Measurements from ENCODE around the gene PIMREG. TPM values are rescaled to one million over a fixed set of nuclear protein-coding genes. Genes with fewer than 3 reads are reported as not detected.
A peak's percentile ranks its signal among the peaks of the same experiment; 100 is the strongest.

Gene PIMREG
- total RNA-seq, 1 experiment from 2014 or later, result 41.2 TPM

- no TSS peak for BruUV-seq (replicated peaks)
- in situ Hi-C loops (cut with HindIII; ENCODE audit: low pct_unique_long_range_greater_than_20kb, low sequenced_read_pairs) (no loop called here), intact Hi-C loops (cut with micrococcal nuclease; ENCODE audit: unreplicated experiment) (no loop called here)
- Histone ChIP-seq H3K9me3 (ENCODE audit: control insufficient read depth, insufficient read depth, low read depth, low read length) (no peaks in the 10 kb centered on the region), H3K27ac (ENCODE audit: low read length) (no peak overlapping the region), H3K27me3 (ENCODE audit: control insufficient read depth, insufficient read depth, low read length) (peaks cover 3% of the 10 kb centered on the region; the same call in 1 of the 2 replicates), H3K4me3 (ENCODE audit: low read depth in 2 of 2, low read length in 2 of 2) (no peak overlapping the region), H3K4me1 (ENCODE audit: control insufficient read depth, insufficient read depth, low read length) (no peaks in the 10 kb centered on the region), H3K36me3 (ENCODE audit: control insufficient read depth, insufficient read depth, low read length) (no peaks in the 10 kb centered on the region)
- no peak for TF ChIP-seq TCF7L2 (IDR thresholded peaks at IDR 0.05; ENCODE audit: low read depth, low read length)
- no peak for TF ChIP-seq REST (IDR thresholded peaks at IDR 0.05; ENCODE audit: insufficient read depth in 1 of 2, low read depth in 2 of 2, low read length in 1 of 2)
- no peak for ATAC-seq
- no peak for DNase-seq (ENCODE audit: low read depth, low spot score)
- ChIA-PET CTCF (no interaction called here), POLR2A (no interaction called here)
Observed at GRCh38 chr17:6408735-6409134, 35.5 kb upstream of the PIMREG start.

DNA sequence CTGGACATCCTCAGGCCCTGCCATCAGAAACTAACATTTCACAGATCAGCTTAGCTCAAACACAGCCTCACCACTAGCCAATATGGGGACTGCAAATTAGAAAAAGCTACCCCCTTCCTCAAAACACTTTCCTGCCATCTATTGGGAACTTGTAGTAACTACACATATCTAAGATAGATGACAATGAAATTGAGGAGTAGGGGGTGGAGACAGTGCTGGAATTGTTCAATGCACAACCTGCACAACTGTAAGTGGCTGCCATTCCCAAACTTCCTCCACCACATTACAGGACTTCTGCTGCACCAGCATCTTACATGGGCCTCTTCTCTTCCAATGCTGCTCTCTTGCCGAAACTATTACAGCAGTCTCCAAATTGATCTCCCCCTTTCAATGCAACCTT is 31.2 kb upstream of the PIMREG start:
- Histone ChIP-seq H3K36me3 (ENCODE audit: control insufficient read depth, insufficient read depth, low read length) (no peaks in the 10 kb centered on the region), H3K27ac (ENCODE audit: low read length) (no peak overlapping the region), H3K4me1 (ENCODE audit: control insufficient read depth, insufficient read depth, low read length) (no peaks in the 10 kb centered on the region), H3K4me3 (ENCODE audit: low read depth in 2 of 2, low read length in 2 of 2) (no peak overlapping the region), H3K9me3 (ENCODE audit: control insufficient read depth, insufficient read depth, low read depth, low read length) (no peaks in the 10 kb centered on the region), H3K27me3 (ENCODE audit: control insufficient read depth, insufficient read depth, low read length) (no peaks in the 10 kb centered on the region)
- ChIA-PET POLR2A (no interaction called here), CTCF (interaction anchor here (0.6 kb wide), 1 partner anchor 821 kb away, joined by 3 read pairs; no protein-coding TSS in a partner anchor)
- ATAC-seq (peak; percentile 80), DNase-seq (ENCODE audit: low read depth, low spot score) (peak; percentile 27)
- in situ Hi-C loops (cut with HindIII; ENCODE audit: low pct_unique_long_range_greater_than_20kb, low sequenced_read_pairs) (no loop called here), intact Hi-C loops (cut with micrococcal nuclease; ENCODE audit: unreplicated experiment) (no loop called here)
- TF ChIP-seq, protein P1, sequence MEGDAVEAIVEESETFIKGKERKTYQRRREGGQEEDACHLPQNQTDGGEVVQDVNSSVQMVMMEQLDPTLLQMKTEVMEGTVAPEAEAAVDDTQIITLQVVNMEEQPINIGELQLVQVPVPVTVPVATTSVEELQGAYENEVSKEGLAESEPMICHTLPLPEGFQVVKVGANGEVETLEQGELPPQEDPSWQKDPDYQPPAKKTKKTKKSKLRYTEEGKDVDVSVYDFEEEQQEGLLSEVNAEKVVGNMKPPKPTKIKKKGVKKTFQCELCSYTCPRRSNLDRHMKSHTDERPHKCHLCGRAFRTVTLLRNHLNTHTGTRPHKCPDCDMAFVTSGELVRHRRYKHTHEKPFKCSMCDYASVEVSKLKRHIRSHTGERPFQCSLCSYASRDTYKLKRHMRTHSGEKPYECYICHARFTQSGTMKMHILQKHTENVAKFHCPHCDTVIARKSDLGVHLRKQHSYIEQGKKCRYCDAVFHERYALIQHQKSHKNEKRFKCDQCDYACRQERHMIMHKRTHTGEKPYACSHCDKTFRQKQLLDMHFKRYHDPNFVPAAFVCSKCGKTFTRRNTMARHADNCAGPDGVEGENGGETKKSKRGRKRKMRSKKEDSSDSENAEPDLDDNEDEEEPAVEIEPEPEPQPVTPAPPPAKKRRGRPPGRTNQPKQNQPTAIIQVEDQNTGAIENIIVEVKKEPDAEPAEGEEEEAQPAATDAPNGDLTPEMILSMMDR (IDR thresholded peaks at IDR 0.05), result peak; percentile 73
- no peak for TF ChIP-seq SIN3A (IDR thresholded peaks at IDR 0.05; ENCODE audit: borderline replicate concordance, insufficient read depth, low read depth, low read length)
- no TSS peak for BruUV-seq (replicated peaks)

GRCh38 chr17:6415616-6416015 is 28.6 kb upstream of the PIMREG start:
- ChIA-PET CTCF (no interaction called here), POLR2A (no interaction called here)
- no peak for ATAC-seq
- Histone ChIP-seq H3K27me3 (ENCODE audit: control insufficient read depth, insufficient read depth, low read length) (no peaks in the 10 kb centered on the region), H3K36me3 (ENCODE audit: control insufficient read depth, insufficient read depth, low read length) (no peaks in the 10 kb centered on the region), H3K27ac (ENCODE audit: low read length) (no peak overlapping the region), H3K4me1 (ENCODE audit: control insufficient read depth, insufficient read depth, low read length) (no peaks in the 10 kb centered on the region), H3K9me3 (ENCODE audit: control insufficient read depth, insufficient read depth, low read depth, low read length) (no peaks in the 10 kb centered on the region), H3K4me3 (ENCODE audit: low read depth in 2 of 2, low read length in 2 of 2) (no peak overlapping the region)
- intact Hi-C loops (cut with micrococcal nuclease; ENCODE audit: unreplicated experiment) (no loop called here), in situ Hi-C loops (cut with HindIII; ENCODE audit: low pct_unique_long_range_greater_than_20kb, low sequenced_read_pairs) (no loop called here)
- no TSS peak for BruUV-seq (replicated peaks)
- TF ChIP-seq SIN3A (IDR thresholded peaks at IDR 0.05; ENCODE audit: borderline replicate concordance, insufficient read depth, low read depth, low read length), result no peak
- no peak for DNase-seq (ENCODE audit: low read depth, low spot score)
